ENCODE results near the gene ZNF558.

ZNF558 gene

GRCh38 chr19:8832132-8833021 is at the start of gene ZNF558, which contains the start of gene MBD3L1:
TSS of gene ZNF558 (minus strand) at chr19:8832304. CDS start at chr19:8822659, 9,645 bp downstream.
TSS of gene MBD3L1 (plus strand) at chr19:8832377. CDS start at chr19:8842679, 10,302 bp downstream.
- no CpG with 5 or more reads among the region's 78 CpGs for WGBS (ENCODE audit: insufficient coverage, insufficient read length)
- Histone ChIP-seq H3K9me3 (ENCODE audit: control insufficient read depth, insufficient read depth, low read length) (peaks cover 1% of the 10 kb centered on the region), H3K4me1 (ENCODE audit: control insufficient read depth, insufficient read depth, low read length) (no peaks in the 10 kb centered on the region), H3K36me3 (ENCODE audit: control insufficient read depth, insufficient read depth, low read length) (no peaks in the 10 kb centered on the region; the same call in 1 of the 2 replicates), H3K27me3 (ENCODE audit: control insufficient read depth, insufficient read depth, low read length) (no peaks in the 10 kb centered on the region), H3K4me3 (ENCODE audit: low read length) (peak within 1 kb of the TSS; percentile 64), H3K27ac (ENCODE audit: low read length) (no peak within 1 kb of the TSS)
- peak; percentile 41 for DNase-seq (ENCODE audit: low read depth, low spot score)

DNA sequence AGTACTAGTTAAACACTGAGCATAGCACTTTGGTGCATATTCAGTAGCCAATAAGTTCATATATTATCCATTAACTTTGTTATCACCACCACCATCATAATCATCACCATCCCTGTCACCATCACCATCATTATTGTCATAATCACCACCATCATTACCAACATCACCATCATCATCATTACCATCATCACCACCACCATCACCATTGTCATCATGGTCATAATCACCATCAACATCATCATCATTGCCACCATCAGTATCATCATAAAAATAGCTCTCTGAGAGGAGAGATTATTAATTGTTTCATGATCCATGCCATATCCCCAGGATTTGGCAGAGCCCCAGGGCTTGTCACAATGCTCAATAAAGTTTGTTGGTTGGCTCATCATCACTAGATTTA is 49.4 kb upstream of the ZNF558 start:
- Histone ChIP-seq H3K36me3 (ENCODE audit: control insufficient read depth, insufficient read depth, low read length) (no peaks in the 10 kb centered on the region), H3K27ac (ENCODE audit: low read length) (no peak overlapping the region), H3K4me1 (ENCODE audit: control insufficient read depth, insufficient read depth, low read length) (no peaks in the 10 kb centered on the region), H3K4me3 (ENCODE audit: low read length) (no peak overlapping the region), H3K9me3 (ENCODE audit: control insufficient read depth, insufficient read depth, low read length) (peaks cover 15% of the 10 kb centered on the region), H3K27me3 (ENCODE audit: control insufficient read depth, insufficient read depth, low read length) (no peaks in the 10 kb centered on the region)
- no peak for DNase-seq (ENCODE audit: low read depth, low spot score)

GRCh38 chr19:8880868-8881488 is 48.9 kb upstream of the ZNF558 start:
- Histone ChIP-seq H3K4me1 (ENCODE audit: control insufficient read depth, insufficient read depth, low read length) (no peaks in the 10 kb centered on the region), H3K9me3 (ENCODE audit: control insufficient read depth, insufficient read depth, low read length) (peaks cover 17% of the 10 kb centered on the region), H3K27ac (ENCODE audit: low read length) (no peak overlapping the region), H3K4me3 (ENCODE audit: low read length) (no peak overlapping the region), H3K27me3 (ENCODE audit: control insufficient read depth, insufficient read depth, low read length) (no peaks in the 10 kb centered on the region), H3K36me3 (ENCODE audit: control insufficient read depth, insufficient read depth, low read length) (no peaks in the 10 kb centered on the region)
- WGBS (ENCODE audit: insufficient coverage, insufficient read length): no CpG with 5 or more reads among the region's 2 CpGs
- no peak for DNase-seq (ENCODE audit: low read depth, low spot score)

- peaks cover 10% of the 10 kb centered on the region for H3K9me3 ChIP-seq (ENCODE audit: control insufficient read depth, insufficient read depth, low read length)
- no peaks in the 10 kb centered on the region for H3K27me3 ChIP-seq (ENCODE audit: control insufficient read depth, insufficient read depth, low read length)
- WGBS (ENCODE audit: insufficient coverage, insufficient read length): no CpG with 5 or more reads among the region's 6 CpGs
- no peak overlapping the region for H3K27ac ChIP-seq (ENCODE audit: low read length)
- H3K36me3 ChIP-seq (ENCODE audit: control insufficient read depth, insufficient read depth, low read length): no peaks in the 10 kb centered on the region
- no peaks in the 10 kb centered on the region for H3K4me1 ChIP-seq (ENCODE audit: control insufficient read depth, insufficient read depth, low read length)
- H3K4me3 ChIP-seq (ENCODE audit: low read length): no peak overlapping the region
- no peak for DNase-seq (ENCODE audit: low read depth, low spot score)
These were observed 46.0 kb upstream of the ZNF558 start for GRCh38 chr19:8877854-8878705.

DNA sequence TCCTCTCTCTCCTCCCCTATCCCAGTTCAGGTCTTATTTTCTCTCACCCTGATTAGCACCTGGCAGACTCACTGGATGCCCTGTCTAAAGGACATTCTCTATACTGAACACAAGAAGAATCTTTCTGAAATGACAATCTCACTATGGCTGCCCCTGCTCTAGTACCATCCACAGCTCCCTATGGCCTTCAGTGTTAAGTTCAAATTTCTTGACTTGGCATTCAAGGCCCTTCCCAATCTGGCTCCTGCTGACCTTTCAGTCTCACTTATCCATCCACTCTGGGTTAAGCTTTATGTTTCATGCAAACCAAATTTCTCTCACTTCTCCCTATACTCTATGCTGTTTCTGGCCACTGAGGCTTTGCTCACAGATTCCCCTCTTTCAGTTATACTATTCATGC is 34.2 kb upstream of the ZNF558 start:
- Histone ChIP-seq H3K4me1 (ENCODE audit: control insufficient read depth, insufficient read depth, low read length) (no peaks in the 10 kb centered on the region), H3K9me3 (ENCODE audit: control insufficient read depth, insufficient read depth, low read length) (peaks cover 19% of the 10 kb centered on the region), H3K36me3 (ENCODE audit: control insufficient read depth, insufficient read depth, low read length) (no peaks in the 10 kb centered on the region; the same call in 1 of the 2 replicates), H3K27me3 (ENCODE audit: control insufficient read depth, insufficient read depth, low read length) (no peaks in the 10 kb centered on the region), H3K27ac (ENCODE audit: low read length) (no peak overlapping the region), H3K4me3 (ENCODE audit: low read length) (no peak overlapping the region)
- DNase-seq (ENCODE audit: low read depth, low spot score): no peak

DNA sequence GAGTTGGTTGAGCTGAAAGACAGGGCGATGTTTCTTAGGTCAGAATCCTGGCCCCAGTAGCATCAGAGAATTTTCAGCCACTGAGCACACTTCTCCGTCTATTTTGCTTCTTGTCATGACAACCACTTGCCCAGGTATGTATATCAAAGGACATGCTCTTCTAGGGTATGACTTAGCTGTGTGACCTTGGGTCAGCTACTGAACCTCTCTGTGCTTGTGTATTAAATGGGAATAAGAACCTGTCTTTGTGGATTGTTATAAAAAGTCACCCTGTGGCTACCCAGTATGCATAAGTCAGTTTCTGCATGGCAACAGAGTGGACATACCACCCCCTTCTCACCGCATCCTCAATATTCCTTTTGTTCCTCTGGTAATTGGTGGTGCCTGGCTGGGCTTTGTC is 26.2 kb upstream of the ZNF558 start:
- H3K36me3 ChIP-seq (ENCODE audit: control insufficient read depth, insufficient read depth, low read length): no peaks in the 10 kb centered on the region
- no peaks in the 10 kb centered on the region for H3K27me3 ChIP-seq (ENCODE audit: control insufficient read depth, insufficient read depth, low read length)
- DNase-seq (ENCODE audit: low read depth, low spot score): no peak
- no CpG with 5 or more reads among the region's 3 CpGs for WGBS (ENCODE audit: insufficient coverage, insufficient read length)
- peaks cover 14% of the 10 kb centered on the region for H3K9me3 ChIP-seq (ENCODE audit: control insufficient read depth, insufficient read depth, low read length)
- H3K4me1 ChIP-seq (ENCODE audit: control insufficient read depth, insufficient read depth, low read length): no peaks in the 10 kb centered on the region
- no peak overlapping the region for H3K27ac ChIP-seq (ENCODE audit: low read length)
- H3K4me3 ChIP-seq (ENCODE audit: low read length): no peak overlapping the region

GRCh38 chr19:8850488-8850887 is 18.4 kb upstream of the ZNF558 start:
- 100% methylated on average over 2 of the region's 3 CpGs for WGBS (ENCODE audit: insufficient coverage, insufficient read length)
- Histone ChIP-seq H3K27ac (ENCODE audit: low read length) (no peak overlapping the region), H3K9me3 (ENCODE audit: control insufficient read depth, insufficient read depth, low read length) (peaks cover 8% of the 10 kb centered on the region), H3K4me1 (ENCODE audit: control insufficient read depth, insufficient read depth, low read length) (no peaks in the 10 kb centered on the region), H3K4me3 (ENCODE audit: low read length) (no peak overlapping the region), H3K36me3 (ENCODE audit: control insufficient read depth, insufficient read depth, low read length) (no peaks in the 10 kb centered on the region), H3K27me3 (ENCODE audit: control insufficient read depth, insufficient read depth, low read length) (no peaks in the 10 kb centered on the region)
- DNase-seq (ENCODE audit: low read depth, low spot score): no peak

DNA sequence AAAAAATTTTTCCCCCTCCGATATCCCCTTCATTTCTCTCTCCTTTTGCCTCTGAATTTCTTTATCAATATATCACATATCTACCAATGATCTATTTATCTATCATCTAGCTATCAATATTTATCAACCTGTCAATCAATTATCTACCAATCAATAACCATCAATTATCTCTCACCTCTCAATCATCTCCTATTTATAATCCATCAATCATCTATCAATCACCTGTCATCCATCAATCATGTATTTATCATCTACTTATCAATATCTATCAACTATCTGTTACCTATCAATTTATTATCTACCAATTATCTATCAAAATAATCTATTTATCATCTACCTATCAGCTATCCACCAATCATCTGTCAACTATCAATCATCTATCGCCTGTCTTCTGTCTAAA is 17.1 kb upstream of the ZNF558 start:
- Histone ChIP-seq H3K27ac (ENCODE audit: low read length) (no peak overlapping the region), H3K9me3 (ENCODE audit: control insufficient read depth, insufficient read depth, low read length) (peaks cover 7% of the 10 kb centered on the region), H3K4me3 (ENCODE audit: low read length) (no peak overlapping the region), H3K4me1 (ENCODE audit: control insufficient read depth, insufficient read depth, low read length) (no peaks in the 10 kb centered on the region), H3K36me3 (ENCODE audit: control insufficient read depth, insufficient read depth, low read length) (no peaks in the 10 kb centered on the region), H3K27me3 (ENCODE audit: control insufficient read depth, insufficient read depth, low read length) (no peaks in the 10 kb centered on the region)
- no peak for DNase-seq (ENCODE audit: low read depth, low spot score)
- 100% methylated on average over 2 of the region's 2 CpGs for WGBS (ENCODE audit: insufficient coverage, insufficient read length)

- no peak for DNase-seq (ENCODE audit: low read depth, low spot score)
- no CpG with 5 or more reads among the region's 3 CpGs for WGBS (ENCODE audit: insufficient coverage, insufficient read length)
- Histone ChIP-seq H3K9me3 (ENCODE audit: control insufficient read depth, insufficient read depth, low read length) (peaks cover 14% of the 10 kb centered on the region), H3K36me3 (ENCODE audit: control insufficient read depth, insufficient read depth, low read length) (no peaks in the 10 kb centered on the region), H3K27me3 (ENCODE audit: control insufficient read depth, insufficient read depth, low read length) (no peaks in the 10 kb centered on the region; the same call in 1 of the 2 replicates), H3K4me3 (ENCODE audit: low read length) (no peak overlapping the region), H3K4me1 (ENCODE audit: control insufficient read depth, insufficient read depth, low read length) (no peaks in the 10 kb centered on the region), H3K27ac (ENCODE audit: low read length) (no peak overlapping the region)
These were observed 14.7 kb upstream of the ZNF558 start for GRCh38 chr19:8846819-8847218.

DNA sequence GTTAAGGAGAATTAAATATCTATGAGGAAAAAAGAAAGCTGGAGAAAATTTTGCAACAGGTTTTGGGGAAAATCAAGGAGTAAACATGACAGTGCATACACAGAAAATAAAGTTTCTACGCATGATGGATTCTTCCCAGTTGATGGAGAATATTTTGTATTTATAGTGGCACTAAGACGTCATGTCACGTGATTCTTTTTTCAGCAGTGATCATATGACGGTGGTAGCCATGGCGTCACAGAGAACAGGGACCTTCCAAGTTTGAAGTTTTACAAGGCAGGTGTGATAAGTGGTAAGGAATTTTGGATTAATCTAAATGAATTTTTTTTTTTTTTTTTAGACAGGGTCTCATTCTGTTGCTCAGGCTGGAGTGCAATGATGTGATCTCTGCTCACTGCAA is 8.6 kb upstream of the ZNF558 start:
- no CpG with 5 or more reads among the region's 5 CpGs for WGBS (ENCODE audit: insufficient coverage, insufficient read length)
- Histone ChIP-seq H3K27me3 (ENCODE audit: control insufficient read depth, insufficient read depth, low read length) (no peaks in the 10 kb centered on the region; the same call in 1 of the 2 replicates), H3K4me3 (ENCODE audit: low read length) (no peak overlapping the region), H3K4me1 (ENCODE audit: control insufficient read depth, insufficient read depth, low read length) (no peaks in the 10 kb centered on the region), H3K27ac (ENCODE audit: low read length) (no peak overlapping the region), H3K36me3 (ENCODE audit: control insufficient read depth, insufficient read depth, low read length) (no peaks in the 10 kb centered on the region), H3K9me3 (ENCODE audit: control insufficient read depth, insufficient read depth, low read length) (peaks cover 11% of the 10 kb centered on the region)
- DNase-seq (ENCODE audit: low read depth, low spot score): no peak
